Measurements from ENCODE around the gene FADS2.

The FADS2 gene

GRCh38 chr11:61784506-61784805 lies 43.6 kb upstream of the FADS2 start:
- no peaks in the 10 kb centered on the region for H3F3A ChIP-seq (ENCODE audit: insufficient read depth)
- no peaks in the 10 kb centered on the region for H3K79me2 ChIP-seq (ENCODE audit: insufficient read depth, low read length)
- TF ChIP-seq EZH2phosphoT487 (conservative IDR thresholded peaks at IDR 0.05; ENCODE audit: low read length) (no peak), CTCF (IDR thresholded peaks at IDR 0.05; ENCODE audit: insufficient read depth, low read length, poor library complexity, severe bottlenecking) (no peak)
- no peaks in the 10 kb centered on the region for H3K9me3 ChIP-seq (ENCODE audit: insufficient read depth, low read length)
- H2AFZ ChIP-seq (ENCODE audit: low read depth, low read length, severe bottlenecking), result no peak overlapping the region
- H4K20me1 ChIP-seq (ENCODE audit: low read depth, low read length), result no peaks in the 10 kb centered on the region
- no peak overlapping the region for H3K4me3 ChIP-seq (ENCODE audit: insufficient read depth, low read length, poor library complexity, severe bottlenecking)
- no peak overlapping the region for H3K4me2 ChIP-seq (ENCODE audit: low read depth, low read length, poor library complexity, severe bottlenecking)
- H3K27ac ChIP-seq (ENCODE audit: low read depth, low read length), result no peak overlapping the region
- H3K27me3 ChIP-seq (ENCODE audit: low read length), result no peaks in the 10 kb centered on the region
- no peaks in the 10 kb centered on the region for H3K9me2 ChIP-seq (replicated peaks; ENCODE audit: insufficient read depth, low read length)
- H3K36me3 ChIP-seq (ENCODE audit: low read length), result no peaks in the 10 kb centered on the region
- no peak overlapping the region for H3K9ac ChIP-seq (ENCODE audit: low read length)

DNA sequence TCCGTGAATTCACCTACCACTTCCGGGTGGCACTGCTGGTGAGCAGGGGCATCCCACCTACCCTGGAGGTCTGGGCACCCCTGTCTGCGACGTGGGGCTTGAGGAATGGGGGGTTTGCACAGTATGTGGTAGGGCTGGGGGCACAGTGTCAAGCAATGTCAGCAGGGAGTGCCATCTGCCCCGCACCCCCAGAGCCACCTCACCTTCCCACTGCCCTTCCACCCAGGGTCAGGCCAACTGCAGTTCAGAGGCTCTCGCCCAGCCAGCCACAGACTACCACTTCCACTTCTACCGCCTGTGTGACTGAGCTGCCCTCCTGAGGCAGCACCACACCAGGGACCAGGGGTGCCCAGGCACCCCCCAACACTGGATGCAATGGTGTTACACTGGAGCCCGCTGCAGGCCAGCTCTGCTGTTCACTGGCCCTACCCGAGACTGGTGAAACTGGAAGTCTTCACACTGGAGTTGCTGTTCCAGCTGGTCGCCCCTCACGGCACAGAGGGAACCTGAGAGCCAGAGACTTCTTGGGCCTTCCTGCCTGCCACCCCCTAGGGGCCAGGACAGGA lies 42.2 kb upstream of the FADS2 start:
- TF ChIP-seq CTCF (IDR thresholded peaks at IDR 0.05; ENCODE audit: insufficient read depth, low read length, poor library complexity, severe bottlenecking) (no peak), EZH2phosphoT487 (conservative IDR thresholded peaks at IDR 0.05; ENCODE audit: low read length) (no peak)
- 0 out of 2 replicates have a peak, but pooled peaks cover 7% of the 10 kb centered on the region for H3K79me2 ChIP-seq (ENCODE audit: insufficient read depth, low read length)
- H3K27ac ChIP-seq (ENCODE audit: low read depth, low read length), result no peak overlapping the region
- H2AFZ ChIP-seq (ENCODE audit: low read depth, low read length, severe bottlenecking), result no peak overlapping the region
- H3K9me2 ChIP-seq (replicated peaks; ENCODE audit: insufficient read depth, low read length), result no peaks in the 10 kb centered on the region
- H3F3A ChIP-seq (ENCODE audit: insufficient read depth), result no peaks in the 10 kb centered on the region
- H3K9me3 ChIP-seq (ENCODE audit: insufficient read depth, low read length), result no peaks in the 10 kb centered on the region
- no peak overlapping the region for H3K9ac ChIP-seq (ENCODE audit: low read length)
- H3K36me3 ChIP-seq (ENCODE audit: low read length), result no peaks in the 10 kb centered on the region
- no peak overlapping the region for H3K4me2 ChIP-seq (ENCODE audit: low read depth, low read length, poor library complexity, severe bottlenecking)
- H3K27me3 ChIP-seq (ENCODE audit: low read length), result no peaks in the 10 kb centered on the region
- H4K20me1 ChIP-seq (ENCODE audit: low read depth, low read length), result no peaks in the 10 kb centered on the region
- no peak overlapping the region for H3K4me3 ChIP-seq (ENCODE audit: insufficient read depth, low read length, poor library complexity, severe bottlenecking)

DNA sequence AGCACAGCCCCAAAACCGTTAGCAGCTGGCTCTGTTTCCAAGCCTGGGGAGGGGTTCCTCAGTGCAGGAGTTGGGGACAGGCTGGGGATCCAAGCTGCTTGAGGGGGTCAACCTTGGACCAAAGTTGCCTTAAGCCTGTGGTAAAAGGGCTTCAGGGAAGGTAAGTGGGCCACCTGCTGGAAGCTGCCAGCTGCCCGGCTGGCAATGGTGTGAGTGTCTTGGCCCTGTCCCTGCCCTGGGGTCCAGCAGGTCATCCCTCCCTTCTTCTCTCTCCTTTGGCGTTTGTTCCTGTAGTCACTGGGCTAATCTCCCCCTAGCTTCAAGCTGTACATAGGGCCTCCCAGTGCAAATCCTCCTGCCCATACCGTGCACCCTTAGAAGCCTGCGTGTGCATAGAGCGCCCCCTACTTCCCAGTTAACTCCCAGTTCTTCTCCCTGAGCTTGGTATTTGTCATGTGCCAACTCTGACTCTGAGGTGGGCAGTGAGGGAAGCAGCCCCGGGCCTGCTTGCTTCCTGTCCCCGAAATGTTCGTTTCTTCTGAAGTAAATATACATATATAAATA lies 40.1 kb upstream of the FADS2 start:
- Histone ChIP-seq H3K79me2 (ENCODE audit: insufficient read depth, low read length) (peaks cover 24% of the 10 kb centered on the region), H3K27ac (ENCODE audit: low read depth, low read length) (no peak overlapping the region), H3K4me2 (ENCODE audit: low read depth, low read length, poor library complexity, severe bottlenecking) (no peak overlapping the region), H2AFZ (ENCODE audit: low read depth, low read length, severe bottlenecking) (no peak overlapping the region), H3K36me3 (ENCODE audit: low read length) (no peaks in the 10 kb centered on the region), H3K9ac (ENCODE audit: low read length) (no peak overlapping the region), H3K4me3 (ENCODE audit: insufficient read depth, low read length, poor library complexity, severe bottlenecking) (no peak overlapping the region), H3K9me2 (replicated peaks; ENCODE audit: insufficient read depth, low read length) (no peaks in the 10 kb centered on the region), H3K9me3 (ENCODE audit: insufficient read depth, low read length) (no peaks in the 10 kb centered on the region), H3K27me3 (ENCODE audit: low read length) (no peaks in the 10 kb centered on the region), H4K20me1 (ENCODE audit: low read depth, low read length) (no peaks in the 10 kb centered on the region), H3F3A (ENCODE audit: insufficient read depth) (no peaks in the 10 kb centered on the region)
- TF ChIP-seq EZH2phosphoT487 (conservative IDR thresholded peaks at IDR 0.05; ENCODE audit: low read length), result no peak
- TF ChIP-seq CTCF (IDR thresholded peaks at IDR 0.05; ENCODE audit: insufficient read depth, low read length, poor library complexity, severe bottlenecking), result peak; percentile 59

Measured in SU-DHL-6 (cell line).